Keratinocyte (primary cell): ENCODE results near the gene REEP3. TPM values are rescaled to one million over a fixed set of nuclear protein-coding genes. Genes with fewer than 3 reads are reported as not detected.

Source experiments
- DNase-seq: peaks from one replicate; pipeline ENCODE4 v3.0.0-alpha.2; 2011; ENCODE audit warnings: low read depth, missing footprints, low spot score
- FAIRE-seq: peaks from 2 replicates; lab custom pipeline; 2011; peaks lifted over from hg19 to GRCh38; lab: Jason Lieb, UNC
- H2AFZ ChIP-seq: 2 replicates; pipeline ENCODE4 v1.6.0; 2012; ENCODE audit warnings: low read length, control low read depth, inconsistent platforms; ENCODE audit not compliant: control insufficient read depth
- H3K27ac ChIP-seq: 2 replicates; pipeline ENCODE4 v1.5.1; 2011; ENCODE audit warnings: low read length; ENCODE audit not compliant: control insufficient read depth, insufficient read depth
- H3K27me3 ChIP-seq: 3 replicates; pipeline ENCODE4 v1.6.0; 2011; ENCODE audit warnings: low read length; ENCODE audit not compliant: control insufficient read depth, insufficient read depth; ENCODE audit errors: extremely low read depth
- H3K36me3 ChIP-seq, 2 experiments: 2 replicates in 1 of 2; 3 replicates in 1 of 2; pipeline ENCODE4 v1.5.1; 2011; ENCODE audit warnings: low read length in 2 of 2, mild to moderate bottlenecking in 1 of 2; ENCODE audit not compliant: control insufficient read depth in 2 of 2, insufficient read depth in 2 of 2; ENCODE audit errors: extremely low read depth in 1 of 2
- H3K4me1 ChIP-seq: 3 replicates; pipeline ENCODE4 v1.5.1; 2011; ENCODE audit warnings: low read length; ENCODE audit not compliant: control insufficient read depth, insufficient read depth; ENCODE audit errors: extremely low read depth
- H3K4me2 ChIP-seq: 3 replicates; pipeline ENCODE4 v1.6.0; 2011; ENCODE audit warnings: low read depth, low read length; ENCODE audit not compliant: control insufficient read depth, insufficient read depth; ENCODE audit errors: extremely low read depth
- H3K4me3 ChIP-seq, 3 experiments: fragments of 200-600 bp in 1 of 3; sonication (generic) in 1 of 3; 2 replicates in 2 of 3; 3 replicates in 1 of 3; pipeline ENCODE4 v1.5.1; 2011 to 2016; ENCODE audit warnings: low read length in 3 of 3, mild to moderate bottlenecking in 3 of 3, control low read depth in 2 of 3, inconsistent platforms in 1 of 3, low read depth in 1 of 3, mixed read lengths in 1 of 3, mixed run types in 1 of 3, moderate library complexity in 1 of 3; ENCODE audit not compliant: control insufficient read depth in 2 of 3, insufficient read depth in 2 of 3; ENCODE audit errors: extremely low read depth in 1 of 3
- H3K79me2 ChIP-seq: 2 replicates; pipeline ENCODE4 v1.6.0; 2012; ENCODE audit warnings: low read length; ENCODE audit not compliant: control insufficient read depth, insufficient read depth
- H3K9ac ChIP-seq: 3 replicates; pipeline ENCODE4 v1.6.0; 2011; ENCODE audit warnings: low read length; ENCODE audit not compliant: control insufficient read depth, insufficient read depth; ENCODE audit errors: extremely low read depth
- H3K9me1 ChIP-seq: 3 replicates; pipeline ENCODE4 v1.6.0; 2011; ENCODE audit warnings: low read length; ENCODE audit not compliant: control insufficient read depth, insufficient read depth; ENCODE audit errors: extremely low read depth
- H3K9me3 ChIP-seq: 2 replicates; pipeline ENCODE4 v1.5.1; 2012; ENCODE audit warnings: low read depth, low read length; ENCODE audit not compliant: control insufficient read depth
- H4K20me1 ChIP-seq: 3 replicates; pipeline ENCODE4 v1.6.0; 2011; ENCODE audit warnings: low read length; ENCODE audit not compliant: control insufficient read depth, insufficient read depth; ENCODE audit errors: extremely low read depth
- CTCF ChIP-seq, 3 experiments: IDR thresholded peaks in 1 of 3; conservative IDR thresholded peaks in 1 of 3; optimal IDR thresholded peaks in 1 of 3; 2 replicates in 2 of 3; 3 replicates in 1 of 3; pipeline versions ENCODE3 to v1.5.1; 2011; ENCODE audit warnings: low read length in 3 of 3, mild to moderate bottlenecking in 3 of 3, moderate library complexity in 2 of 3, control low read depth in 1 of 3, inconsistent platforms in 1 of 3; ENCODE audit not compliant: insufficient read depth in 2 of 3; ENCODE audit errors: extremely low read depth in 1 of 3
- EZH2 ChIP-seq: IDR thresholded peaks from one replicate; pipeline ENCODE4 v1.6.1; 2012; ENCODE audit warnings: inconsistent platforms, mild to moderate bottlenecking, low read length, moderate library complexity
- dilution Hi-C: fragments of 300-500 bp; cut with MboI; formaldehyde crosslinking; loops from one replicate; pipeline ENCODE4 v1.7.0; 2020; ENCODE audit warnings: low sequenced_read_pairs; ENCODE audit not compliant: extremely low pct_ligation_motif_present
- polyA plus RNA-seq, 5 experiments: library from polyadenylated mRNA; depleted of rRNA in 3 of 5; stranded (reverse) in 3 of 5; stranded (forward) in 1 of 5; unstranded in 1 of 5; fragments of >200 nt; gene quantifications; 1 replicate in 1 of 5; 2 replicates in 3 of 5; 3 replicates in 1 of 5; pipeline versions ENCODE4 v1.2.1 to v1.2.3, GENCODE V29; 2011 to 2012; ENCODE audit warnings: missing spikeins in 2 of 5, low read depth in 1 of 5, low replicate concordance in 1 of 5

The REEP3 gene
- polyA plus RNA-seq, 1 donor (not counting 4 experiments of a cell fraction or from before 2014, with no cell fraction given), result 52.8 TPM

GRCh38 chr10:63627396-63627795 lies 106.2 kb downstream of the REEP3 start:
- H3K27ac ChIP-seq, result no peak overlapping the region
- no peak for DNase-seq
- H3K9ac ChIP-seq, result no peak overlapping the region
- H3K4me3 ChIP-seq, result no peak overlapping the region
- no peaks in the 10 kb centered on the region for H3K79me2 ChIP-seq
- H4K20me1 ChIP-seq, result no peaks in the 10 kb centered on the region
- dilution Hi-C loops, result no loop called here
- no peaks in the 10 kb centered on the region for H3K27me3 ChIP-seq
- peaks cover 32% of the 10 kb centered on the region for H3K4me1 ChIP-seq
- TF ChIP-seq EZH2 (no peak), CTCF (optimal IDR thresholded peaks at IDR 0.05 in 1 of 3, IDR thresholded peaks at IDR 0.05 in 1 of 3, conservative IDR thresholded peaks at IDR 0.05 in 1 of 3; ENCODE audit: extremely low read depth in 1 of 3, insufficient read depth in 2 of 3, low read length in 3 of 3) (no peak)
- H3K9me1 ChIP-seq, result no peaks in the 10 kb centered on the region
- H3K9me3 ChIP-seq, result no peaks in the 10 kb centered on the region
- no peak overlapping the region for H3K4me2 ChIP-seq
- H3K36me3 ChIP-seq, result no peaks in the 10 kb centered on the region
- FAIRE-seq, result peak; percentile 5
- no peak overlapping the region for H2AFZ ChIP-seq

GRCh38 chr10:63627881-63628296 lies 106.7 kb downstream of the REEP3 start:
- no peak for FAIRE-seq
- H4K20me1 ChIP-seq, result no peaks in the 10 kb centered on the region

More at GRCh38 chr10:63627881-63628296, 106.7 kb downstream of the REEP3 start:
- Histone ChIP-seq H3K79me2 (no peaks in the 10 kb centered on the region), H3K9ac (no peak overlapping the region), H3K4me1 (peaks cover 32% of the 10 kb centered on the region), H3K36me3 (no peaks in the 10 kb centered on the region), H3K4me2 (no peak overlapping the region), H3K27ac (no peak overlapping the region), H3K9me1 (no peaks in the 10 kb centered on the region), H3K4me3 (no peak overlapping the region), H3K27me3 (no peaks in the 10 kb centered on the region), H2AFZ (no peak overlapping the region), H3K9me3 (no peaks in the 10 kb centered on the region)
- no peak for DNase-seq
- dilution Hi-C loops, result no loop called here
- TF ChIP-seq EZH2 (no peak), CTCF (optimal IDR thresholded peaks at IDR 0.05 in 1 of 3, IDR thresholded peaks at IDR 0.05 in 1 of 3, conservative IDR thresholded peaks at IDR 0.05 in 1 of 3; ENCODE audit: extremely low read depth in 1 of 3, insufficient read depth in 2 of 3, low read length in 3 of 3) (no peak)
